A673 (cell line): ENCODE data around the gene SHROOM3.

ENCODE experiments used
- EZH2 ChIP-seq: fragments of 200-600 bp; sonication (generic); IDR thresholded peaks from 2 replicates; pipeline ENCODE4 v1.6.1; 2017; ENCODE audit warnings: borderline replicate concordance, low read depth, mild to moderate bottlenecking, mixed read lengths, antibody characterized with exemption, low read length; ENCODE audit not compliant: poor library complexity, severe bottlenecking
- TF ChIP-seq, protein P1 (sequence below): fragments of 300-800, 200-600 bp; sonication (generic); conservative IDR thresholded peaks from 2 replicates; pipeline ENCODE4 v1.5.1; 2017; ENCODE audit warnings: low read depth, mild to moderate bottlenecking, antibody characterized with exemption, low read length, moderate library complexity, mixed read lengths

DNA sequence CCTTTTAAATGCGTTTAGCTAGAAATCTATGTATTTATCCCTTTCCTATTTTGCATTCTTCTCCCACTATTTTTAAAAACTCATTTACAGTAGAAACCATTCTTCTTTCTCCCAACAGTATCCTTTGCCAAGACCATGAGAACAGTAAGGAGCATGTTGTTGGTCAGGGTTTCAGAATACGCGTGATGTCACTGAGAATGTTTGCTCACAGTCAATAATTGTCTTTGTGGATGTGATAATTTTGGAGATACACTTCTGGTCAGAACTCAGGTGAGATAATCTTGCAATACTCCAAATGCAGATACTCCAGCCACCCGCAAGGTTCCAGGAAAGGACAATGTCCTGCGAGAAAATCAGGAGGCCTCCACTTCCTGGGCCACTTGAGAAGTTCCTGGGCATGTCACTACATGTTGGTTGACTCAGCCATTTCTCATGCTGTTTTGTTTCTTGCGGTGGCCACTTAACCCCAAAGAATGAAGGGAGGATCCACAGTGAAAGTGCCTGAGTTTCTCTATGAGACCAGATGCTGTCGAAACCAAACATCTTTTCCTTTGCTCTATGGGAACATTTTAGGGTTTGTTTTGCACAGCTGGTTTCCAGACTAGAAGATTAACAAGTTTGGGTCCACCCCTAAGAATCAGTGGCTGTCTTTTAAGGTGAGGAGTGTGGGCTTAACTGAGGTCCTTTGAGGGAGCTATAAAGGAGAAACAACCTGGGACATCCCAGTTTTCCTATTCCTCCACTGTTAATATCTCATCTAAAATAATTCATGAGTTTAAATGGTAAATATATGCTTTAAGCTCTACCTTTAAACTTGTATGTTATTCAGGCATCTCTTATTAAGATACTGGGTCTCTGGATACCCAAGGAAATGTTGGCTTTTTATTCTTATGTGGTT lies 346.9 kb downstream of the SHROOM3 start:
- TF ChIP-seq, protein P1, sequence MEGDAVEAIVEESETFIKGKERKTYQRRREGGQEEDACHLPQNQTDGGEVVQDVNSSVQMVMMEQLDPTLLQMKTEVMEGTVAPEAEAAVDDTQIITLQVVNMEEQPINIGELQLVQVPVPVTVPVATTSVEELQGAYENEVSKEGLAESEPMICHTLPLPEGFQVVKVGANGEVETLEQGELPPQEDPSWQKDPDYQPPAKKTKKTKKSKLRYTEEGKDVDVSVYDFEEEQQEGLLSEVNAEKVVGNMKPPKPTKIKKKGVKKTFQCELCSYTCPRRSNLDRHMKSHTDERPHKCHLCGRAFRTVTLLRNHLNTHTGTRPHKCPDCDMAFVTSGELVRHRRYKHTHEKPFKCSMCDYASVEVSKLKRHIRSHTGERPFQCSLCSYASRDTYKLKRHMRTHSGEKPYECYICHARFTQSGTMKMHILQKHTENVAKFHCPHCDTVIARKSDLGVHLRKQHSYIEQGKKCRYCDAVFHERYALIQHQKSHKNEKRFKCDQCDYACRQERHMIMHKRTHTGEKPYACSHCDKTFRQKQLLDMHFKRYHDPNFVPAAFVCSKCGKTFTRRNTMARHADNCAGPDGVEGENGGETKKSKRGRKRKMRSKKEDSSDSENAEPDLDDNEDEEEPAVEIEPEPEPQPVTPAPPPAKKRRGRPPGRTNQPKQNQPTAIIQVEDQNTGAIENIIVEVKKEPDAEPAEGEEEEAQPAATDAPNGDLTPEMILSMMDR = no peak
- TF ChIP-seq EZH2 = no peak
